Measurements from ENCODE around the gene RHO.
"Not testable (repeated sequence)": the region's sequence is repeated elsewhere in the genome, so short reads cannot be mapped to it uniquely, and the experiment has no call there.

RHO gene

GRCh38 chr3:129499604-129500333, 28.7 kb upstream of the RHO start:
- not testable (repeated sequence) for H3K4me3 ChIP-seq (ENCODE audit: low read depth, low read length); H3K27ac ChIP-seq (ENCODE audit: low read depth, low read length); H3K79me2 ChIP-seq (ENCODE audit: control insufficient read depth, insufficient read depth, low read length, unreplicated experiment); H3K27me3 ChIP-seq (ENCODE audit: insufficient read depth, low read length); H2AFZ ChIP-seq (ENCODE audit: low read length, unreplicated experiment); H3K36me3 ChIP-seq (ENCODE audit: insufficient read depth, low read length)
- H3K4me1 ChIP-seq (ENCODE audit: control insufficient read depth, insufficient read depth, low read length, unreplicated experiment), result peaks cover 14% of the 10 kb centered on the region

- 0 out of 2 replicates have a peak, but pooled peaks cover 6% of the 10 kb centered on the region for H3K36me3 ChIP-seq (ENCODE audit: insufficient read depth, low read length)
Measured at GRCh38 chr3:129500334-129500658, 28.1 kb upstream of the RHO start.

GRCh38 chr3:129501630-129502029, 26.8 kb upstream of the RHO start:
- 0 out of 2 replicates have a peak, but pooled peaks cover 6% of the 10 kb centered on the region for H3K36me3 ChIP-seq (ENCODE audit: insufficient read depth, low read length)
- no peak overlapping the region for H2AFZ ChIP-seq (ENCODE audit: low read length, unreplicated experiment)
- no peak overlapping the region for H3K27ac ChIP-seq (ENCODE audit: low read depth, low read length)
- no peaks in the 10 kb centered on the region for H3K79me2 ChIP-seq (ENCODE audit: control insufficient read depth, insufficient read depth, low read length, unreplicated experiment)
- H3K4me3 ChIP-seq (ENCODE audit: low read depth, low read length), result no peak overlapping the region
- no peaks in the 10 kb centered on the region for H3K27me3 ChIP-seq (ENCODE audit: insufficient read depth, low read length)
- H3K4me1 ChIP-seq (ENCODE audit: control insufficient read depth, insufficient read depth, low read length, unreplicated experiment), result peaks cover 6% of the 10 kb centered on the region

More at GRCh38 chr3:129500334-129500658, 28.1 kb upstream of the RHO start:
- H3K79me2 ChIP-seq (ENCODE audit: control insufficient read depth, insufficient read depth, low read length, unreplicated experiment), result no peaks in the 10 kb centered on the region
- no peak overlapping the region for H2AFZ ChIP-seq (ENCODE audit: low read length, unreplicated experiment)
- peaks cover 10% of the 10 kb centered on the region for H3K4me1 ChIP-seq (ENCODE audit: control insufficient read depth, insufficient read depth, low read length, unreplicated experiment)
- H3K4me3 ChIP-seq (ENCODE audit: low read depth, low read length), result no peak overlapping the region
- H3K27ac ChIP-seq (ENCODE audit: low read depth, low read length), result no peak overlapping the region
- no peaks in the 10 kb centered on the region for H3K27me3 ChIP-seq (ENCODE audit: insufficient read depth, low read length)

- Histone ChIP-seq H3K79me2 (ENCODE audit: control insufficient read depth, insufficient read depth, low read length, unreplicated experiment) (no peaks in the 10 kb centered on the region), H3K27ac (ENCODE audit: low read depth, low read length) (no peak overlapping the region), H3K36me3 (ENCODE audit: insufficient read depth, low read length) (0 out of 2 replicates have a peak, but pooled peaks cover 6% of the 10 kb centered on the region), H3K4me3 (ENCODE audit: low read depth, low read length) (no peak overlapping the region), H3K4me1 (ENCODE audit: control insufficient read depth, insufficient read depth, low read length, unreplicated experiment) (peaks cover 6% of the 10 kb centered on the region), H3K27me3 (ENCODE audit: insufficient read depth, low read length) (no peaks in the 10 kb centered on the region), H2AFZ (ENCODE audit: low read length, unreplicated experiment) (no peak overlapping the region)
Measured at GRCh38 chr3:129502641-129503408, 25.6 kb upstream of the RHO start.

GRCh38 chr3:129503471-129504291, 24.8 kb upstream of the RHO start:
- Histone ChIP-seq H3K27me3 (ENCODE audit: insufficient read depth, low read length) (no peaks in the 10 kb centered on the region), H3K27ac (ENCODE audit: low read depth, low read length) (no peak overlapping the region), H2AFZ (ENCODE audit: low read length, unreplicated experiment) (no peak overlapping the region), H3K79me2 (ENCODE audit: control insufficient read depth, insufficient read depth, low read length, unreplicated experiment) (no peaks in the 10 kb centered on the region), H3K4me3 (ENCODE audit: low read depth, low read length) (no peak overlapping the region), H3K4me1 (ENCODE audit: control insufficient read depth, insufficient read depth, low read length, unreplicated experiment) (peaks cover 4% of the 10 kb centered on the region), H3K36me3 (ENCODE audit: insufficient read depth, low read length) (0 out of 2 replicates have a peak, but pooled peaks cover 6% of the 10 kb centered on the region)

GRCh38 chr3:129504471-129505100, 23.9 kb upstream of the RHO start:
- no peaks in the 10 kb centered on the region for H3K4me1 ChIP-seq (ENCODE audit: control insufficient read depth, insufficient read depth, low read length, unreplicated experiment)
- H3K27ac ChIP-seq (ENCODE audit: low read depth, low read length), result no peak overlapping the region
- H3K4me3 ChIP-seq (ENCODE audit: low read depth, low read length), result no peak overlapping the region
- no peaks in the 10 kb centered on the region for H3K79me2 ChIP-seq (ENCODE audit: control insufficient read depth, insufficient read depth, low read length, unreplicated experiment)
- H3K36me3 ChIP-seq (ENCODE audit: insufficient read depth, low read length), result 0 out of 2 replicates have a peak, but pooled peaks cover 6% of the 10 kb centered on the region
- H3K27me3 ChIP-seq (ENCODE audit: insufficient read depth, low read length), result no peaks in the 10 kb centered on the region
- no peak overlapping the region for H2AFZ ChIP-seq (ENCODE audit: low read length, unreplicated experiment)

- Histone ChIP-seq H3K36me3 (ENCODE audit: insufficient read depth, low read length) (0 out of 2 replicates have a peak, but pooled peaks cover 6% of the 10 kb centered on the region), H3K4me3 (ENCODE audit: low read depth, low read length) (no peak overlapping the region), H3K79me2 (ENCODE audit: control insufficient read depth, insufficient read depth, low read length, unreplicated experiment) (no peaks in the 10 kb centered on the region), H3K27me3 (ENCODE audit: insufficient read depth, low read length) (no peaks in the 10 kb centered on the region), H3K27ac (ENCODE audit: low read depth, low read length) (no peak overlapping the region), H3K4me1 (ENCODE audit: control insufficient read depth, insufficient read depth, low read length, unreplicated experiment) (no peaks in the 10 kb centered on the region), H2AFZ (ENCODE audit: low read length, unreplicated experiment) (no peak overlapping the region)
Measured at GRCh38 chr3:129505341-129505740, 23.1 kb upstream of the RHO start.

GRCh38 chr3:129506231-129506742, 22.2 kb upstream of the RHO start:
- H3K27me3 ChIP-seq (ENCODE audit: insufficient read depth, low read length), result no peaks in the 10 kb centered on the region
- H3K36me3 ChIP-seq (ENCODE audit: insufficient read depth, low read length), result 0 out of 2 replicates have a peak, but pooled peaks cover 6% of the 10 kb centered on the region
- H3K4me3 ChIP-seq (ENCODE audit: low read depth, low read length), result no peak overlapping the region
- H3K4me1 ChIP-seq (ENCODE audit: control insufficient read depth, insufficient read depth, low read length, unreplicated experiment), result no peaks in the 10 kb centered on the region
- H3K27ac ChIP-seq (ENCODE audit: low read depth, low read length), result no peak overlapping the region
- H3K79me2 ChIP-seq (ENCODE audit: control insufficient read depth, insufficient read depth, low read length, unreplicated experiment), result no peaks in the 10 kb centered on the region
- H2AFZ ChIP-seq (ENCODE audit: low read length, unreplicated experiment), result no peak overlapping the region

GRCh38 chr3:129507181-129507831, 21.1 kb upstream of the RHO start:
- Histone ChIP-seq H3K4me3 (ENCODE audit: low read depth, low read length) (no peak overlapping the region), H2AFZ (ENCODE audit: low read length, unreplicated experiment) (no peak overlapping the region), H3K36me3 (ENCODE audit: insufficient read depth, low read length) (0 out of 2 replicates have a peak, but pooled peaks cover 6% of the 10 kb centered on the region), H3K4me1 (ENCODE audit: control insufficient read depth, insufficient read depth, low read length, unreplicated experiment) (no peaks in the 10 kb centered on the region), H3K27ac (ENCODE audit: low read depth, low read length) (no peak overlapping the region), H3K27me3 (ENCODE audit: insufficient read depth, low read length) (no peaks in the 10 kb centered on the region), H3K79me2 (ENCODE audit: control insufficient read depth, insufficient read depth, low read length, unreplicated experiment) (no peaks in the 10 kb centered on the region)
